OCI-M2 (cell line): ENCODE measurements around the gene GLRA1.
"Not testable (repeated sequence)": the region's sequence is repeated elsewhere in the genome, so short reads cannot be mapped to it uniquely, and the experiment has no call there.

Source experiments
- DNase-seq: peaks from one replicate; lab custom pipeline; 2025; ENCODE audit not compliant: unreplicated experiment; lab: John Stamatoyannopoulos, UW

Gene GLRA1

GRCh38 chr5:151886546-151887275 lies 37.9 kb downstream of the GLRA1 start:
- no peak for DNase-seq

GRCh38 chr5:151885138-151885908 lies 39.3 kb downstream of the GLRA1 start:
- no peak for DNase-seq

GRCh38 chr5:151881621-151882225 lies 42.9 kb downstream of the GLRA1 start:
- no peak for DNase-seq

GRCh38 chr5:151880324-151880723 lies 44.3 kb downstream of the GLRA1 start:
- no peak for DNase-seq

GRCh38 chr5:151873701-151874100 lies 51.0 kb downstream of the GLRA1 start:
- no peak for DNase-seq

- DNase-seq: no peak
These were observed 52.0 kb downstream of the GLRA1 start for GRCh38 chr5:151872701-151873100.

GRCh38 chr5:151870820-151871219 lies 53.8 kb downstream of the GLRA1 start:
- no peak for DNase-seq

- no peak for DNase-seq
These were observed 54.4 kb downstream of the GLRA1 start for GRCh38 chr5:151870271-151870670.

GRCh38 chr5:151869843-151870242 lies 54.8 kb downstream of the GLRA1 start:
- no peak for DNase-seq

GRCh38 chr5:151868451-151868850 lies 56.2 kb downstream of the GLRA1 start:
- DNase-seq: no peak

GRCh38 chr5:151864061-151864748 lies 60.4 kb downstream of the GLRA1 start:
- no peak for DNase-seq

- no peak for DNase-seq
These were observed 61.1 kb downstream of the GLRA1 start for GRCh38 chr5:151863566-151863965.

- no peak for DNase-seq
These were observed 61.7 kb downstream of the GLRA1 start for GRCh38 chr5:151862811-151863472.

GRCh38 chr5:151860867-151861266 lies 63.8 kb downstream of the GLRA1 start:
- DNase-seq: not testable (repeated sequence)

GRCh38 chr5:151856861-151857260 lies 67.8 kb downstream of the GLRA1 start:
- DNase-seq: no peak

- DNase-seq: no peak
These were observed 69.0 kb downstream of the GLRA1 start for GRCh38 chr5:151855701-151856100.

- no peak for DNase-seq
These were observed 76.8 kb downstream of the GLRA1 start for GRCh38 chr5:151847871-151848270.

- no peak for DNase-seq
These were observed 77.9 kb downstream of the GLRA1 start for GRCh38 chr5:151846765-151847164.

- DNase-seq: not testable (repeated sequence)
These were observed 91.8 kb downstream of the GLRA1 start for GRCh38 chr5:151832843-151833242.

GRCh38 chr5:151829370-151829769 lies 95.3 kb downstream of the GLRA1 start:
- DNase-seq: no peak

- no peak for DNase-seq
These were observed 99.2 kb downstream of the GLRA1 start for GRCh38 chr5:151825445-151825844.
